SH-SY5Y (cell line): Measurements from ENCODE around the gene SOCS2.

Source experiments
- GATA2 ChIP-seq: IDR thresholded peaks from 2 replicates; pipeline ENCODE4 v1.6.1; 2011; ENCODE audit warnings: mild to moderate bottlenecking, low read depth, low read length
- GATA3 ChIP-seq: IDR thresholded peaks from 2 replicates; pipeline ENCODE4 v1.6.1; 2011; ENCODE audit warnings: low read depth, mild to moderate bottlenecking, low read length, moderate library complexity

GRCh38 chr12:93622485-93622884 is 50.0 kb downstream of the SOCS2 start:
- TF ChIP-seq GATA2, result no peak
- TF ChIP-seq GATA3, result no peak
